Prostate gland (tissue), 2 donors: Measurements from ENCODE around the gene PLA2G4C. TPM values are rescaled to one million over a fixed set of nuclear protein-coding genes. Genes with fewer than 3 reads are reported as not detected.

Source experiments
- DNase-seq: peaks from one replicate; pipeline ENCODE4 v3.0.0-alpha.2; 2019; ENCODE audit warnings: low spot score
- H3K27ac ChIP-seq, 2 donors: fragments of 200-600 bp; sonication (generic); 2 replicates each; pipeline ENCODE4 v1.5.1; 2017 to 2019
- H3K27me3 ChIP-seq: fragments of 200-600 bp; sonication (generic); replicated peaks from 2 replicates; pipeline ENCODE4 v1.5.1; 2019; ENCODE audit not compliant: insufficient read depth
- H3K36me3 ChIP-seq, 2 donors: fragments of 200-600 bp; sonication (generic); 1 replicate in 1 of 2; 2 replicates in 1 of 2; pipeline versions ENCODE4 v1.5.1 to v1.8.1; 2017 to 2019
- H3K4me1 ChIP-seq: fragments of 200-600 bp; sonication (generic); replicated peaks from 2 replicates; pipeline ENCODE4 v1.5.1; 2019
- H3K4me3 ChIP-seq, 2 donors: fragments of 200-600 bp; sonication (generic); 2 replicates each; pipeline ENCODE4 v1.5.1; 2017 to 2019
- H3K9me3 ChIP-seq: fragments of 200-600 bp; sonication (generic); 2 replicates; pipeline ENCODE4 v1.5.1; 2017
- POLR2A ChIP-seq: fragments of 450-650 bp; IDR thresholded peaks from one replicate; pipeline ENCODE4 v1.6.1; 2016; ENCODE audit warnings: antibody characterized with exemption, mild to moderate bottlenecking
- POLR2AphosphoS5 ChIP-seq: sonication (generic); formaldehyde crosslinking; IDR thresholded peaks from one replicate; pipeline ENCODE4 v1.6.1; 2017; ENCODE audit warnings: antibody characterized with exemption
- WGBS: methylation state at CpG from one replicate; pipeline ENCODE4 v1.1.5; 2018; 5-methylcytosine and 5-hydroxymethylcytosine counted together
- intact Hi-C: fragments of 100-400 bp; cut with DNase I; formaldehyde crosslinking; loops from one replicate; pipeline ENCODE4 v1.14.2; 2022
- total RNA-seq, 2 donors: library from RNA; depleted of rRNA; stranded (reverse); fragments of >200 nt; gene quantifications; one replicate each; pipeline ENCODE4 v1.1.0, GENCODE V29; 2016
- TF ChIP-seq, protein P1 (sequence below), 4 experiments: fragments of 200-600 bp in 2 of 4; fragments of 450-650 bp in 2 of 4; sonication (generic) in 2 of 4; IDR thresholded peaks; 1 replicate in 3 of 4; 2 replicates in 1 of 4; pipeline ENCODE4 v1.5.1; 2016 to 2019; ENCODE audit warnings: antibody characterized with exemption in 4 of 4, mild to moderate bottlenecking in 2 of 4, moderate library complexity in 2 of 4

The PLA2G4C gene
- total RNA-seq, 2 donors from 2014 or later = 11.0 to 27.3 TPM

GRCh38 chr19:48051335-48052033 is 59.1 kb downstream of the PLA2G4C start:
- no peak overlapping the region for H3K4me3 ChIP-seq
- H3K27ac ChIP-seq = no peak overlapping the region
- no peaks in the 10 kb centered on the region for H3K9me3 ChIP-seq
- H3K36me3 ChIP-seq = no peaks in the 10 kb centered on the region
- TF ChIP-seq, protein P1, sequence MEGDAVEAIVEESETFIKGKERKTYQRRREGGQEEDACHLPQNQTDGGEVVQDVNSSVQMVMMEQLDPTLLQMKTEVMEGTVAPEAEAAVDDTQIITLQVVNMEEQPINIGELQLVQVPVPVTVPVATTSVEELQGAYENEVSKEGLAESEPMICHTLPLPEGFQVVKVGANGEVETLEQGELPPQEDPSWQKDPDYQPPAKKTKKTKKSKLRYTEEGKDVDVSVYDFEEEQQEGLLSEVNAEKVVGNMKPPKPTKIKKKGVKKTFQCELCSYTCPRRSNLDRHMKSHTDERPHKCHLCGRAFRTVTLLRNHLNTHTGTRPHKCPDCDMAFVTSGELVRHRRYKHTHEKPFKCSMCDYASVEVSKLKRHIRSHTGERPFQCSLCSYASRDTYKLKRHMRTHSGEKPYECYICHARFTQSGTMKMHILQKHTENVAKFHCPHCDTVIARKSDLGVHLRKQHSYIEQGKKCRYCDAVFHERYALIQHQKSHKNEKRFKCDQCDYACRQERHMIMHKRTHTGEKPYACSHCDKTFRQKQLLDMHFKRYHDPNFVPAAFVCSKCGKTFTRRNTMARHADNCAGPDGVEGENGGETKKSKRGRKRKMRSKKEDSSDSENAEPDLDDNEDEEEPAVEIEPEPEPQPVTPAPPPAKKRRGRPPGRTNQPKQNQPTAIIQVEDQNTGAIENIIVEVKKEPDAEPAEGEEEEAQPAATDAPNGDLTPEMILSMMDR (IDR thresholded peaks at IDR 0.05) = no peak
- TF ChIP-seq POLR2AphosphoS5 = no peak
- no peak for TF ChIP-seq POLR2A
- intact Hi-C loops = no loop called here
- DNase-seq = no peak
- H3K27me3 ChIP-seq = no peaks in the 10 kb centered on the region
- no peaks in the 10 kb centered on the region for H3K4me1 ChIP-seq
- 76% methylated on average over 10 of the region's 10 CpGs for WGBS

DNA sequence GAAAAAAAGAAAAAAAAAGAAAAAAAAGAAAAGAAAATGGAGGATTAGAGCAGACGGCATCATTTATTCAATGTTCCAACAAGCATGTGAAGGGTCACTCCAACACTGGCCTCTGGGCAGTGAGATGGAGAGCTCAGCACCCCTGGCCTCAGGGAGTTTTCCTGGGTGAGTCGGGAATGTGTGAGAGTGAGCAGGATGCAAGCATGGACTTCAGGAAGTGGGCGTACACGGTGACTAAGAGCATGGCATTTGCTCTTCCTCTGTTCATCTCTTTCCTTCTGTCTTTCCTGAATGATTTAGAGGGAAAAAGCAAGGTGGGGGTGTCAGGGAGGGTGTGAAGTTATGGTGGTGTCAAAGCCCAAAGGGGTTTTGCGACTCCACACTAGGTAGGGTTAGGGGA is 66.1 kb downstream of the PLA2G4C start:
- Histone ChIP-seq H3K27ac (no peak overlapping the region), H3K36me3 (no peaks in the 10 kb centered on the region), H3K27me3 (no peaks in the 10 kb centered on the region), H3K4me3 (no peak overlapping the region), H3K9me3 (no peaks in the 10 kb centered on the region), H3K4me1 (no peaks in the 10 kb centered on the region)
- DNase-seq = no peak
- intact Hi-C loops = no loop called here
- 85% methylated on average over 5 of the region's 5 CpGs for WGBS
- TF ChIP-seq POLR2A = no peak
- TF ChIP-seq, protein P1 (IDR thresholded peaks at IDR 0.05) = no peak
- no peak for TF ChIP-seq POLR2AphosphoS5

DNA sequence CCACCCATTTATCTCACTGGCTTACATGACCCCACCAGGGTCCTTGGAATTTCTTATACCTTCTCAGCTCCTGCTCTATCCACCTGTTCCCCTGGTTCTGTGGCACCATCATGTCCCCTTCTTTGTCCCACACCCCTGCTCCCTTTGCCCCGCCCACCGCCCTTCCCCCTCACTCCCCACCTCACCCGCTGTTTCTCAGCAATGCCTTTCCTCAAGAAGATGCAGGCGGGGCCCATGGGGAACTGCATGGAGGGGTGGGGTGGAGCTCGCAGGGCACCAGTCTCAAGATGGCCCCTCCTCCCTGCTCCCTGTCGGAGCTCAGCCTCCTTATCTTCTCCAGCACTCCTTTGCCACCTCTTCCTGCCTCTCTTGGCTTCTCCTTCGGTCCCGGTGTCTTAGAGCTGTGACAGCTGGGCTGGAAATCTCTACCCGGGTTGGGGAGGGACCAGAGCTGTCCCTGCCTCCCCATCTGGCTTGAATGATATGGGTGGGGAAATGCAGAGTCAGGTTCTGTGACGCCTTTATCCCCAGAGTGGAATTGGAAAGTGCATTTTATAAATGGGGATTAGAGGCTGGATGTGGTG is 66.8 kb downstream of the PLA2G4C start, which contains the start of gene CABP5:
CABP5 (minus strand) TSS at position 405 of the 584 bp plus-strand sequence; CDS start at position 248, 157 bp downstream.
- TF ChIP-seq POLR2A = no peak
- no peak for TF ChIP-seq POLR2AphosphoS5
- TF ChIP-seq, protein P1 (IDR thresholded peaks at IDR 0.05) = no peak
- Histone ChIP-seq H3K27me3 (no peaks in the 10 kb centered on the region), H3K27ac (no peak within 1 kb of the TSS), H3K4me3 (no peak within 1 kb of the TSS), H3K9me3 (no peaks in the 10 kb centered on the region), H3K4me1 (no peaks in the 10 kb centered on the region), H3K36me3 (no peaks in the 10 kb centered on the region)
- intact Hi-C loops = no loop called here
- WGBS = 82% methylated on average over 10 of the region's 10 CpGs
- no peak for DNase-seq

DNA sequence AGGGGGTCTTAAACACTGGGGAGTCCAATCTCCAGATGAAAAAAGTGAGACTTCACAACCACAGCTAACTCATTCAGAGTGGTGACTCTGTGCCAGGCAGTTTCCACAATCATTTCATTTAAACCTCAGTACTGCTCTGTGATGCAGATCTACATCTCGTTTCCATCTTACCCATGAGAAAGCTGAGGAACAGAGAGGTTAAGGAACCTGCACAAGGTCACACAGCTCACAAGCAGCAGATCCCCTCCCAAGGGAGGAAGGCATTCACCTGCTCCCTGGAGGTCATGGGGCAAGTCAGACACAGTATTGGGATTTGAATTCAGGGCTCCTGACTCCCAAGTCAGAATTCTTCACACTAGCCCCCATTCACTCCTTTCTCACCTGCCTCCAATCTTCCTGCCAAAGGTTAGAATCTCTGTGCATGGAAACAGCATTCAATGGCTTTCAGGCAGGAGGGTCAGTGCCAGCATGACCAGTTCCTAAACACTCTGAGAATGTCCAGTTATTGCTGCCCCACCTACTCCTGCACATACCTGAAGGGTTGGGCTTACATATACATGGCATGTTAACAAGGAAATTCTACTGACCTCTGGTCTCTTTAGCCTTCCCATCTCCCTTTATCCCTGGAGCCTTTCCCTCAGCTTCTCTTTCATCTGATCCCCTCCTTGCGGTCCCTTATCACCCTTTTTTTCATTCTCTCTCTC is 68.6 kb downstream of the PLA2G4C start:
- no peaks in the 10 kb centered on the region for H3K27me3 ChIP-seq
- no peak overlapping the region for H3K4me3 ChIP-seq
- 55% methylated on average over 2 of the region's 2 CpGs for WGBS
- DNase-seq = no peak
- H3K27ac ChIP-seq = no peak overlapping the region
- H3K36me3 ChIP-seq = no peaks in the 10 kb centered on the region
- no peaks in the 10 kb centered on the region for H3K4me1 ChIP-seq
- no peaks in the 10 kb centered on the region for H3K9me3 ChIP-seq
- TF ChIP-seq POLR2AphosphoS5 = no peak
- no peak for TF ChIP-seq POLR2A
- TF ChIP-seq, protein P1 (IDR thresholded peaks at IDR 0.05) = no peak
- intact Hi-C loops = no loop called here
